NCI-H524 (cell line): ENCODE data around the gene TENT5C.

Experiments
- DNase-seq, 2 experiments: peaks; one replicate each; lab custom pipeline; 2025; lab: John Stamatoyannopoulos, UW

Gene TENT5C

GRCh38 chr1:117573386-117574023 lies 32.3 kb upstream of the TENT5C start:
- no peak for DNase-seq

- no peak for DNase-seq
Measured at GRCh38 chr1:117574161-117574835, 31.6 kb upstream of the TENT5C start.

GRCh38 chr1:117575586-117576225 lies 30.1 kb upstream of the TENT5C start:
- no peak for DNase-seq

- no peak for DNase-seq
Measured at GRCh38 chr1:117576236-117576635, 29.6 kb upstream of the TENT5C start.

GRCh38 chr1:117577191-117577885 lies 28.5 kb upstream of the TENT5C start:
- DNase-seq: no peak

- no peak for DNase-seq
Measured at GRCh38 chr1:117578466-117578865, 27.4 kb upstream of the TENT5C start.

GRCh38 chr1:117579221-117579906 lies 26.5 kb upstream of the TENT5C start:
- no peak for DNase-seq

GRCh38 chr1:117580436-117580835 lies 25.4 kb upstream of the TENT5C start:
- DNase-seq: no peak

- DNase-seq: no peak
Measured at GRCh38 chr1:117580882-117581281, 25.0 kb upstream of the TENT5C start.

- DNase-seq: no peak
Measured at GRCh38 chr1:117581391-117581943, 24.4 kb upstream of the TENT5C start.

GRCh38 chr1:117582451-117582850 lies 23.4 kb upstream of the TENT5C start:
- no peak for DNase-seq

- no peak for DNase-seq
Measured at GRCh38 chr1:117583247-117583646, 22.6 kb upstream of the TENT5C start.

GRCh38 chr1:117584181-117584580 lies 21.7 kb upstream of the TENT5C start:
- DNase-seq: no peak

GRCh38 chr1:117585086-117585485 lies 20.8 kb upstream of the TENT5C start:
- DNase-seq: no peak

- no peak for DNase-seq
Measured at GRCh38 chr1:117586337-117586736, 19.5 kb upstream of the TENT5C start.

- DNase-seq: no peak
Measured at GRCh38 chr1:117586747-117587498, 18.9 kb upstream of the TENT5C start.

- no peak for DNase-seq
Measured at GRCh38 chr1:117587499-117588356, 18.1 kb upstream of the TENT5C start.

GRCh38 chr1:117589544-117589943 lies 16.3 kb upstream of the TENT5C start:
- DNase-seq: no peak

- no peak for DNase-seq
Measured at GRCh38 chr1:117590273-117590925, 15.4 kb upstream of the TENT5C start.

- no peak for DNase-seq
Measured at GRCh38 chr1:117591252-117591651, 14.6 kb upstream of the TENT5C start.
